Measurements from ENCODE around the gene VSTM2L.
"Not testable (repeated sequence)": the region's sequence is repeated elsewhere in the genome, so short reads cannot be mapped to it uniquely, and the experiment has no call there.

VSTM2L gene

GRCh38 chr20:37902504-37903313, at the start of gene VSTM2L:
TSS of gene VSTM2L (plus strand) at chr20:37903127. CDS start at chr20:37903351, 224 bp downstream.
- no peak for DNase-seq (ENCODE audit: low read depth in 3 of 3, low spot score in 1 of 3)

DNA sequence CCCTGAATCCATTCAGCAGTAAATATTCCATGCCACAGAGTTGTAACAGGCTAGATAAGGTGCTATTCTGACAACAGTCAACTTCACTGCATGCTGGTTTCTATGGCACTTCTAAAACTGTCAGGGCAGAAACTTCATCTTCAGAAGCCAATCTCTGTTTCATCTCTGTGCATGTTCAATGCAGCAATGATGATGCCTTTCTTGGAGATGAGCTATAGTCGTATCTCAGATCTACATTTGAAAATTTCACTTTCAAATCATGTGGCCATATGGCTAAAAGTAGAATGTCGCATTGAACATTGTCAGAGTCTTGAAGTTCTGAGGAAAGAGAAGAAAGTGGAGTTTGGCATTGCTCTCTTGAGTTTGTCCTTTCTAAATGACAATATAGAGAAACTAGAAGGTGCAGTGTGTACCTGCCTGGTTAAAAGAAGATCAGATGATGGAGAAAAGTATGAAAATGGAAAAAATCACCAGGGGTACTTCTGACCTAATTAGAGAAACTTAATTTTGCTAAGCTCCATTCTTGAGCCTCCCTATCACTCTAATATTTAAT, 49.0 kb upstream of the VSTM2L start:
- no peak for DNase-seq (ENCODE audit: low read depth in 3 of 3, low spot score in 1 of 3)

DNA sequence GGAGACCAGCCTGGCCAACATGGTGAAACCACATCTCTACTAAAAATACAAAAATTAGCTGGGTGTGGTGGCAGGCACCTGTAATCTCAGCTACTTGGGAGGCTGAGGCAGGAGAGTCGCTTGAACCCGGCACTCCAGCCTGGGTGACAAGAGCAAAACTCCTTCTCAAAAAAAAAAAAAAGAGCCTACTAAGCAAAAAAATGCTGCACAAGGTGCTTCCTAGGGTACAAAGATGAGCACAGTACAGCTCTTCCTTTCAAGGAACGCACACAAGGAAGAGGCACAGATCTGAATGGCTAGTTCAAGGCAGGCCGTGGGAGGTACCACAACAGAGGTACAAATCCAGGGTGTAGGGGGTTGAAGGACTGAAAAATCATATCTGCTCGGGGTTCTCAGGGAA, 46.9 kb upstream of the VSTM2L start:
- DNase-seq (ENCODE audit: low read depth in 3 of 3, low spot score in 1 of 3): not testable (repeated sequence)

DNA sequence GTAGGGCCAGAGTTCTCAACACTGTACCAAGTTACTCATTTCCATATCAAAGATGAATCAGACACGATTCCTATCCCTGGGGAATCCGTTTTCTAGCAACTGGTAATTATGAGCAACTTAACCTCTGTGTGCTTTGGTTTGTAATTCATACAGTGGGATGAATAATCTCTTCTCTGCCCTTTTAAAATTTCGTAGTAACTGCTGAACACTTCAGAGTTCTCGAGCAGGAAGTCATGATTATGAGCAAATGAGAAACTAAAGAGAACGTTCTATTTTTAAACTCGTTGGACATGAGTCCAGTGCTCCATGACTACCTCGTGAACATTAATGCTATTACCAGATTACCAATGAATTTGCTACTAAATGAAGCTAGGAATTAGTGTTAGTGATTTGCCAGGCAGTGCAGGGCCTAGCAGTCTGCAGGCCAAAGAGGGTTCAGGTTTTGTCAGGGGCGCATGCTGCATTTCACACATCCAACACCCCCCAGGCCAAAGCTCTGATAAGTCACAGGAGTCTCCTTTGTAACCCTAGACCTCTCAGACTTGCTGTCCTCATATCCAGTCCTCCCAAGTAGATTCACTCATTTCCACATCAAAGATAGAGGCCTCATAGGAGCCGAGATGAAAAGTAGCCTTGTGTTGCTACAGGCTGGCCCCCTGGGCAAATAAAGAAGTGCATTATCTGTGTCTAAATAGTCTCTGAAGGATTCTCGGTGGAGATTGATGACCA, 45.8 kb upstream of the VSTM2L start:
- DNase-seq (ENCODE audit: low read depth in 3 of 3, low spot score in 1 of 3): no peak

- DNase-seq (ENCODE audit: low read depth in 3 of 3, low spot score in 1 of 3): no peak
Measured at GRCh38 chr20:37859406-37860171, 43.3 kb upstream of the VSTM2L start.

DNA sequence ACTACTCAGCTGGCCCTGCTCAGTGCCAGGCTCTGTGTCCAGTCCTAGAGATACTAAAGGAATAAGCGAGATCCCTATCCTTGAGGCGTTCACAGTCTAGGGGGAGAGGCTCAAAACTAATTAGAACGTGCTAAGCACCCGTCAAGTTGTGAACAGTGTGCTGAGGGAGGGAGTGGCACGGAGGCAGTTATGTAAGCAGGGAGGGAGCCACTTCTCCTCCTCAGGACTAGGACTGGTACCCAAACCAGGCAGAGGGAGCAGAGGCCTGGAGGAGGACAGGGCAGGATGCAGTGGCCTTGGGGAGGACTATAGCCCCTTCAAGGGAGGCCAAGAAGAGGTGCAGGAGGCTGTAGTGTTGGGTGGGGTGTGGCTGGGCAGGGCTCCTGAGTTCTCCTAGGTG, 39.6 kb upstream of the VSTM2L start:
- no peak for DNase-seq (ENCODE audit: low read depth in 3 of 3, low spot score in 1 of 3)

- no peak for DNase-seq (ENCODE audit: low read depth in 3 of 3, low spot score in 1 of 3)
Measured at GRCh38 chr20:37864298-37864697, 38.6 kb upstream of the VSTM2L start.

DNA sequence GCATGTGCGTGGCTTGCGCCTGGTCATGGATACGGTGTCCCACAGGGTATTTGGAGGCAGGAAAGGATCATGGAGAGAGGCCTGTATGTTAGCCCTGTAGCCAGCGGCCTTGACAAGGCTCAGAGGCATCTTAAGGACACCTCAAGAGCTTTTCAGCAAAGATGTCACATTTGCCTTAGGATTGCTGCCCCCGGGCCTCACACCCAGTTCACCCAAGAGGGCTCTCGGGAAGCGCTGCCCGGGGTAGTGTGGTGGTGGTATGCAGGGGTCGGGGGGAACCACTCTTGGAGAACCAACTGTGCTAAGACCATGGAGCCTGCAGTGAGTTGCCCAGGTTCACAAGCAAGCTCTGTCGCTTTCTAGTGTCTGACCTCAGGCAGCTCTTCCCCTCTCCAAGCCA, 36.9 kb upstream of the VSTM2L start:
- DNase-seq (ENCODE audit: low read depth in 3 of 3, low spot score in 1 of 3): no peak

DNA sequence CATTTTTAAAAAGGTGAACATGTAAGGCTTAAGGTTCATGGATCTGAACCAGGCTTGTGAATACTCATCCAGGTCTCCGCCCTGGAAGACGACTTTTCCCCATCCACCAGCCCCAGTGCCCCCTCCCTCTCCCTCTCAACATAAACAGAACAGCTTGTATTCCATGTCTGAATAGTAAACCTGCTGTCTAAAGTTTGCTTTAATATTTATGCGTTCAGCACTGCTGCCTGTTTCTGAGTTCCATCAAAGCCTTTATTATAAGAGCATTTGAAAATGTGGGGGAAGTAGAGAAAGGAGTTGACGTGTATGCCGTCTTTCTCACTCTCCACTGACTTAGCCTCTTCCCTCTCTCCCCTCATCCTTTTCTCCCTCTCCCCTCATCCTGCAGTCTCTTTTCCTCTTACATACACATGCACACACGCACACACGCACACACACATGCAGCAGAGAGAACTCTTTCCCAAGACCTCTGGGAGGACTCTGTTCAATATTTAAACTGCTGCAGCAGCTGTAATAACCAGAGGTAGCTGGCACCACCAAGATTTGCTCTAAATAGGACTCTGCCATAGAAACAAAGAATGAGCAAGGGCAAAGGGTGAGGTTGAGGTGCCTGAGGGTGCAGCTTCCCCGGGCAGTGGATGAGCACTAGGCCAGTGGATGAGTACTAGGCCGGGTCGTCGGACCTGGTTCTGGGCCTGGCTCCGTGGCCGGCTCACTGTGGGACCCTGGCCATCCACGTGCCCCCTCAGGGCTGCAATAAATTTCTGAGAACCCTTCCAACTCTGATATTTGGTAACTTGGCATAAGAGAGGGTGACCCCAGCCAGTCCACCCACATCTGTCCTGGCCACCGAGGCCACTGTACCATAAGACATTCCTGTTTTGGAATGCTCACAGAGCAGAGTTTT, 35.4 kb upstream of the VSTM2L start:
- no peak for DNase-seq (ENCODE audit: low read depth in 3 of 3, low spot score in 1 of 3)

- no peak for DNase-seq (ENCODE audit: low read depth in 3 of 3, low spot score in 1 of 3)
Measured at GRCh38 chr20:37868851-37869333, 34.0 kb upstream of the VSTM2L start.

DNA sequence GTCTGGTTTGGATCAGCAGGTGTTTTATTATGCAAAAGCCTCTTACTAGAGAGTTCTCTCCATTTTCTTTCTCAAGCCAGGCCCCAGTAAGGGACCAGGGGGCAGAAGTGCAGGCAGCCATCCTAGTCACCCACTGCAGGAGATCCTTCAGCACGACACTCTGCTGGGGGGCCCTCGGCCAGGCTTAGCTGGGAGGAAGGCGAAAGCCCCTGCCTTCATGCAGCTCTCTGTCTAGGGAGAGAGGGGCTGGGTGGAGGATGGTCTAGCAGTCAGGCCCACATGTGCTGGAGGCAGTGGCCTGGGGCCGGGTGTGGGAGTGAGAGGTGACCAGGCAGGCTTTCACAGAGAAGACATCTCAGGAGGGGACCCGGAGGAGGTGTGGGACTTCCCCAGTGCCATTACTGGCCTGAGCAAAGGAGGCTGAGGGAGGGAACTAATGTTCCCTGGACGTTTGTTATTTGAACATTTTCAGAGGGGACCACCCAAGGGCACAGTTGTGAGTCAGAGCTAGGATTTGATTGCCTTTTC, 33.5 kb upstream of the VSTM2L start:
- DNase-seq (ENCODE audit: low read depth in 3 of 3, low spot score in 1 of 3): no peak

DNA sequence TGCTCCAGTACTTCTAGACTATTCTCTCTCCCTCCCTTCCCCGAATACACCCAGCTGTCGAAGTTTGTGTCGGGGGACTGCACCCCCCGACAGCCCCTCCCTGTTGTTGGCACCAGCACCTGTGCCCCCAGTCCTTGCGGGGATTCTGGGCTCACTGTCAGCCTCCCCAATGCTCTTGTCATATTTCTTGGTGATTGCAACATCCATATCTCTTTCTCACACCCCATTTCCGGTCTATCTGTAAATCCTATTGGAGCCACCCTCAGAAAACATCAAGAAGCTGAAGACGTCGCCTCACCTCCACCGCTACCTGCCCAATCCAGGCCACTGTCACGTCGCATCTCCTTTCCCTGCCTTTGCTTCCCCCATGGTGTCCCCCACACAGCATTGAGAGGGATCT, 32.6 kb upstream of the VSTM2L start:
- no peak for DNase-seq (ENCODE audit: low read depth in 3 of 3, low spot score in 1 of 3)

- no peak for DNase-seq (ENCODE audit: low read depth in 3 of 3, low spot score in 1 of 3)
Measured at GRCh38 chr20:37871751-37872150, 31.2 kb upstream of the VSTM2L start.

DNA sequence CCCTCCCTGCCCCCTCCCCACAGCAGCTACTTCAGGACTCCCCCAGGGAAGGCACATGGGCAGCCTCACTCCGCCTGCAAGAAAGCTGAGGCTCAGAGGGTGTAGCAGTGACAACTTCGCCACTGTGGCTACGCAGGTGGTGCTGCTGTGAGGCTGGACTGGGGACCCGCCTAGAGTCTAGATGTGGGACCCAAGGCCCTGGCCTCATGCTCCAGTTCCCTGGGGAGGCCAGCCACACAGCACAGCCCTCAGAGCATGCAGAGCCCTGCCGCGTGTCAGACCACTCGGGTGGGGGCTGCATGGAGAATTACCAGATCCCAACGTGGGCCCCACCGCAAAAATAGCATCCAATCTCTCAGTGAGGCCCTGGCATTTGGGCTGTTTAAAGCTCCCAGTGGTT, 30.8 kb upstream of the VSTM2L start:
- DNase-seq (ENCODE audit: low read depth in 3 of 3, low spot score in 1 of 3): no peak

GRCh38 chr20:37873884-37874283, 29.0 kb upstream of the VSTM2L start:
- no peak for DNase-seq (ENCODE audit: low read depth in 3 of 3, low spot score in 1 of 3)

DNA sequence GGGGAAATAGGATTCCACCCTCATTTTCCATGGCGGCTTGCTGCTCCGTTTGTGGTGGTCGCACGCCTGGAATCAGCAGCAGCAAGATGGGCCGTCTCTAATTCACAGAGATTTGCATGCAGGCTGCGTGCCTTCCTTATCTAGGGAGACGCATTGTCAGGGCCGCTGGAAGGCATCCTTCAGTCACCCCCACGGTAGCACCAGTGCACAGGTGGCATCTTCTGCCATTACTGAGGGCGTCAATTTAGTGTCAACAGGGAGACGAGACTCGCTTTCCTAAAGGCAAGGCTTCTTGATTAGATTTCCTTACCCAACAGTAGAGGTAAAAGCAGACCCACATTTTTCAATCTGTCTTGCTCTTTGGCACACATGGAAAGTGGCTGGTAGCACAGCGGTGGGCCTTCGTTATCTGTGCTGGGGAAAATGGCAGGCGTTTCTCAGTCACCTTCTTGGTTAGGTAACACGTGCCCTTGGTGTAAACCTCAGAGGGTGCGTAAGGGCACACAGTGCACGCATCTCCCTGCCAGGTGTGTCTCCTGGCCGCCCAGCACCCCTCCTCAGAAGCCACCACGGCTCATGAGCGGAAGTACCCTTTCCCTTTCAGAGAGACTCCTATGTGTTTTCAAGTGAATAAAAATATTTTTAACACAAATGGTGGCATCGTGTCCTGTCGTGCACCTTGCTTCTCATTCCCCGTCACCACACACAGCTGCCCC, 27.3 kb upstream of the VSTM2L start:
- no peak for DNase-seq (ENCODE audit: low read depth in 3 of 3, low spot score in 1 of 3)

DNA sequence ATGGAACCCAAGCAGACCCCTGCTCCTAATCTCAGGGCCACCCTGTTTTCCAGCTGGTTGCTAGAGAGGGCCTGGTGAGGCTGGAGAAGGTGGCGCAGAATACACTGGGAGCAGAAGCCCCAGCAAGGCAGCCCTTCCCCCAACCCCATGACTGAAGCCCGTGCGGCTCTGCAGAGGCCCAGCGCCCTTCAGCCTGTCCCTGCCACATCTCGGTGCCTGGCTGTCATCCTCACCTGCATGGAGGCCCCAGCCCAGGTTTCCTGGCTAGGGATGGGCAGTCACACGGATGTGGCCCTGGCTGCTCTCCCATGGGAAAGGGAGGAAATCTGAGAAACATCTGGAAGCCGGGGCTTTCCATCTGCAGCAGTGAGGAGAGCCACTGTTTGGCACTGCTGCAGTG, 26.1 kb upstream of the VSTM2L start:
- DNase-seq (ENCODE audit: low read depth in 3 of 3, low spot score in 1 of 3): no peak

DNA sequence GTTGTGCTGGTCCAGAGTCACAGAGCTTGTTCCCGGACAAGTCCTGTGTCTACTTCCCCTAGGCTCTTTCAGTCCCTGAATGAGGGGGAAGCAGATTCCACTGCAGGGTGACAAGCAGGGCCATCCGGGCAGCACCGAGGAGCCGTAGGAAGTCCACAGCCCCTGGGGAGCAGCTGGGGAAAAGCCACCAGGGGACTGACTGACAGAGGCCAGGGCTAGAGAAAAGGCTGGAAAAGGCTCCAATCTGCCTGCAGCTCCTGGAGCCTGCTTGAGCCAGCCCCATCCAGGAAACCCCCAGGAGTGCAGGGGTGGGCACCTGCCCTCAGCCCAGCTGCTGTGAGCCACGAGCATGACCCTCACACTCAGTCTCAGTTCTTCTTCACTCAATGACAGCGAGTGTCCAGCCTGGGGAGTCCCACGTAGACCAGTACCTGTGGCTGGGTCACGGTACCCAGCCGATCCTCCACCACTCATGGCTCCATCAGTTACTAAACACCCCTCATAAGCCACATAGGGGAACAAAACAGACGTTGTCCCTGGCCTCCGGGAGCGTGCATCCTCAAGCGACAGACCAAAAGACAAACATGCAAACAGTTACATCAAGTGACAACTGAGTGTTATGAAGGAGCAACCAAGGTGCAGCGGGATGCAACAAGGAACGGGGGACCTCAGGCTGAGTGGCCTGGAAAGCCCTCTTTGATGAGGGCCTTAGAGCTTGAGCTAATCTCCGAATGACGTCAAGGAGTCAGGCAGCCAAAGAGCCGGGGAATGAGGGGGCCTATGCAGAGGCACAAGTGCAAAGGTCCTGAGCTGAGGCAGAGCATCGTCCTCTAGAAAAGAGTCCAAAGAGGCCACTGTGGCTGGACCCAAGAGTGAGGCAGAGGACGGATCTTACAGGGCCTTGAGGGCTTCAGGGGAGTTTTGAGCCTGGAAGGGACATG, 24.8 kb upstream of the VSTM2L start:
- no peak for DNase-seq (ENCODE audit: low read depth in 3 of 3, low spot score in 1 of 3)
